ENCODE data around the gene TAPBP.
"Not testable (repeated sequence)": the region's sequence is repeated elsewhere in the genome, so short reads cannot be mapped to it uniquely, and the experiment has no call there.

The TAPBP gene

DNA sequence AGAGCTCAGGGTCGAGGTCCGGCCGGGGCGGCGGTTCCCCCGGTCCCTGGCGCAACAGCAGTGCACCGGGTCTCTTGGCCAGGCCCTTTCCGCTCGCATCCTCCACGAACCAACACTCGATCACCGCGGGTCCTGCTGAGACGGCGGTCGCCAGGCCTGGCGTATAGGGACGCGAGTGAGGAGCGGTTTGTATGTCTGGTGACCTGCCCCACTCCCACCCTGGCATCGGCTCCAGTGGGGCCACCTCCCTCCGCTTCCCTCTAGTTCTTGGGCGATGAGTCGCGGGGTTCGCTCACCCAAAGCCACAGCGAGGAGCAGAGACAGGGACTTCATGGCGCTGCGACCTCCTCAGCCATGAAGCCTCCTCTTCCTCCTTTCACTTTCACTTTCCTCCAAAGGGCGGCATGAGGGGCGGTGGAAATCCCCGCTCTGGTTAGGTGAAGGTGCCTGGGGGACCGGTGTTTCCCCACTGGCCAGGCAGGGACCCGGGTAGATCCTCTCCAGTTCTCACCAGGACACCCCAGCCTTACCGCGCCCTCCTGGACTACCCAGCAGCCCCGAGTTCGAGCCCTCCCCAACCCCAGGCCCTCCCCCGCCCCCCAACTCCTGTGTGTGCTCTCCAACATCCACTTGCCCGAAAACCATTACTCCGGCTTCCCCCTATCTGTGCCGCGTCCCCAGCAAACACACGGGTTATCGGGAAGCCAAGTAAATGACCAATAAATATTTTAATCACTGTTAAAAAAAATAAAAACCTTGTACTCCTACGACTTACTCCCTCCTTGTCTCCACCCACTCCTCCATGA is at the start of gene TAPBP:
TSS of gene TAPBP (minus strand) at position 370 of the 806 bp plus-strand sequence. CDS start at position 333, 37 bp downstream.
- DNase-seq, result peak; percentile 82

DNA sequence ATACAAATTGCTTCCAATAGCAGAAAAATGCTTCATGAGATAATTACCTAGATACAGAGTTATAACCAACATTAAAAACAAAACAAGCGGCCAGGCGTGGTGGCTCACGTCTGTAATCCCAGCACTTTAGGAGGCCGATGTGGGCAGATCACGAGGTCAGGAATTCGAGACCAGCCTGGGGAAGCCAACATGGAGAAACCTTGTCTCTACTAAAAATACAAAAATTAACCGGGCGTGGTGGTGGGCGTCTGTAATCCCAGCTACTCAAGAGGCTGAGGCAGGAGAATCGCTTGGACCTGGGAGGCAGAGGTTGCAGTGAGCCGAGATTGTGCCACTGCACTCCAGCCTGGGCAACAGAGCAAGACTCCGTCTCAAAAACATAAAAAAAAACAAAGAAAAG is 49.6 kb upstream of the TAPBP start:
- DNase-seq, result not testable (repeated sequence)

DNA sequence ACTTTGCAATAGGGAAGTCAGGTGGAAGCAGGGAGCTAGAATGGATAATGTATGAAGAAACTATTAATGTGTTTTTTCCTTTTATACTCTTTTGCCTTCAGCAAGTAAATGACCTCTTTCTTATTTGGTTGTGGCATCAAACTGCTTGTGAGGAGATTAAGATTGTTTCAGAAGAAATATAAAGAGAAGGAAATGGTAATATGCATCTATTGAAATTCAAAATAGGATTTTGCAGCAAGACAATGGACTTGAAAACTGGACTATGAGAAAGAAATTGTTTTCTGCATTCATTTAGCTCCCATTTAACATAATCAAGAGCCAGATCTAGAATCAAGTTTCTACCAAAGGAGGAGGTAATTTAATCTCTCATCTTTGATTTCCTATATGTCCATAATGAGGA is 45.5 kb upstream of the TAPBP start:
- no peak for DNase-seq

DNA sequence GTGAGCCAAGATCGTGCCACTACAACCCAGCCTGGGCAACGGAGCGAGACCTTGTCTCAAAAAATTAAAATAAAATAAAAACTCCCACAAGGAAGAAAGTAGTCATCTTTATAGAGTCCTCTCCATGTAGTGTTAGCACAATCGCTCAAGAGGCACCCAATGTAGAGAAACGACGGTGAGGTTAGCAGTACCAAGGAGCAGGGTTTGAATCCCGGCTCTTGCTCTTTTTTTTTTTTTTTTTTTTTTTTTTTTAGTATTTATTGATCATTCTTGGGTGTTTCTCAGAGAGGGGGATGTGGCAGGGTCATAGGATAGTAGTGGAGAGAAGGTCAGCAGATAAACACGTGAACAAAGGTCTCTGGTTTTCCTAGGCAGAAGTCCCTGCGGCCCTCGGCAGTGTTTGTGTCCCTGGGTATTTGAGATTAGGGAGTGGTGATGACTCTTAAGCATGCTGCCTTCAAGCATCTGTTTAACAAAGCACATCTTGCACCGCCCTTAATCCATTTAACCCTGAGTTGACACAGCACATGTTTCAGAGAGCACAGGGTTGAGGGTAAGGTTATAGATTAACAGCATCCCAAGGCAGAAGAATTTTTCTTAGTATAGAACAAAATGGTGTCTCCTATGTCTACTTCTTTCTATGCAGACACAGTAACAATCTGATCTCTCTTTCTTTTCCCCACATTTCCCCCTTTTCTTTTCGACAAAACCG is 43.4 kb upstream of the TAPBP start:
- DNase-seq, result not testable (repeated sequence)

DNA sequence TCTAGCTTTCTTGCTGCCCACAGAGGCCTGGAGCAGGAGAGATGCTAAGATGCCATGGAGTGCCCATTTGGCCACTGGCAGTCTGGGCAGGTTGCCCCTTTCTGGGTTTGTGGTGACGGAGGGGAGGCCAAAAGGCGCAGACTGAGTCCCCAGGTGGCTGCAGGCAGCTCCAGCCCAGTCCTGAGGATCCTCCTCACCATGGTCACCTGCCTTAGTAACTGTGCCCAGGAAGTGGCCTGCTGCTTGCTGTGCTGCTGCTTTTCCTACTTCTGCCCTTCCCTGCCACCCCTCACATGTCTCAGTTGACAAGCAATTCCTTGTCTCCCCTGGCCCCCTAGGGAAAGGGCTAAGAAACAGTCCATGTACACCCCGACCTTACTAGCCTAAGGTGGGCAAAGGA is 42.4 kb upstream of the TAPBP start:
- no peak for DNase-seq

DNA sequence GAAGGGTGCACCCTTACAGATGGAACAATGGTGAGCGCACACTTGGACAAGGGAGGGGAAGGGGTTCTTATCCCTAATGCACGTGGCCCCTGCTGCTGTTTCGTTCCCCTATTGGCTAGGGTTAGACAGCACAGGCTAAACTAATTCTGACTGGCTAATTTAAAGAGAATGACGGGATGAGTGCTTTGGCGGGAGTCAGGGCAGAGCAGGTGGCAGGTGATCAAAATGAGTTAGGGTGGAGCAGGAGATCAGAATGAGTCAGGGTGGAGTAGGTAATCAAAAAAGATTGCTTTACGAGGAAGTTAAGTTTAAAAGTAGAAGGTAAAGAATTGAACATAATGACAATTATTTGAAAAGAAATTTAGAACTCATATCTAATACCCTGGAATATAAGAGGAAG is 42.0 kb upstream of the TAPBP start:
- not testable (repeated sequence) for DNase-seq

DNA sequence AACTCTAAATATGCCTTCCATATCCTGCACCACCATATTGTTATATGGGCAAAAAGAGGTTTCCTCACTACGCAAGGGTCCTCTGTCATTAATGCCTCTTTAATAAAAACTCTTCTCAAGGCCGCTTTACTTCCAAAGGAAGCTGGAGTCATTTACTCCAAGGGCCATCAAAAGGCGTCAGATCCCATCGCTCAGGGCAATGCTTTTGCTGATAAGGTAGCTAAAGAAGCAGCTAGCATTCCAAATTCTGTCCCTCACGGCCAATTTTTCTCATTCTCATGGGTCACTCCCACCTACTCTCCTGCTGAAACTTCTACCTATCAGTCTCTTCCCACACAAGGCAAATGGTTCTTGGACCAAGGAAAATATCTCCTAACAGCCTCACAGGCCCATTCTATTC is 33.9 kb upstream of the TAPBP start:
- DNase-seq, result no peak

DNA sequence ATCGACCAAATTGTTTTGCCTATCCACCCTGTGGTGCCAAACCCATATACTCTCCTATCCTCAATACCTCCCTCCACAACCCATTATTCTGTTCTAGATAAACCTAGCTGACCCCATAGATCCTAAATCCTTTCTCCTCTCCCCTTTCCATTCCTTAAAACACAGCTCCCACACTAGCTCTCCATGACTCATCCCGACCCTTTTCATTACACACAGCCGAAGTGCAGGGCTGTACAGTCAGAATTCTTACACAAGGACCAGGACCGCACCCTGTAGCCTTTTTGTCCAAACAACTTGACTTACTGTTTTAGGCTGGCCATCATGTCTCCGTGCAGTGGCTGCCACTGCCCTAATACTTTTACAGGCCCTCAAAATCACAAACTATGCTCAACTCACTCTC is 33.1 kb upstream of the TAPBP start:
- not testable (repeated sequence) for DNase-seq

DNA sequence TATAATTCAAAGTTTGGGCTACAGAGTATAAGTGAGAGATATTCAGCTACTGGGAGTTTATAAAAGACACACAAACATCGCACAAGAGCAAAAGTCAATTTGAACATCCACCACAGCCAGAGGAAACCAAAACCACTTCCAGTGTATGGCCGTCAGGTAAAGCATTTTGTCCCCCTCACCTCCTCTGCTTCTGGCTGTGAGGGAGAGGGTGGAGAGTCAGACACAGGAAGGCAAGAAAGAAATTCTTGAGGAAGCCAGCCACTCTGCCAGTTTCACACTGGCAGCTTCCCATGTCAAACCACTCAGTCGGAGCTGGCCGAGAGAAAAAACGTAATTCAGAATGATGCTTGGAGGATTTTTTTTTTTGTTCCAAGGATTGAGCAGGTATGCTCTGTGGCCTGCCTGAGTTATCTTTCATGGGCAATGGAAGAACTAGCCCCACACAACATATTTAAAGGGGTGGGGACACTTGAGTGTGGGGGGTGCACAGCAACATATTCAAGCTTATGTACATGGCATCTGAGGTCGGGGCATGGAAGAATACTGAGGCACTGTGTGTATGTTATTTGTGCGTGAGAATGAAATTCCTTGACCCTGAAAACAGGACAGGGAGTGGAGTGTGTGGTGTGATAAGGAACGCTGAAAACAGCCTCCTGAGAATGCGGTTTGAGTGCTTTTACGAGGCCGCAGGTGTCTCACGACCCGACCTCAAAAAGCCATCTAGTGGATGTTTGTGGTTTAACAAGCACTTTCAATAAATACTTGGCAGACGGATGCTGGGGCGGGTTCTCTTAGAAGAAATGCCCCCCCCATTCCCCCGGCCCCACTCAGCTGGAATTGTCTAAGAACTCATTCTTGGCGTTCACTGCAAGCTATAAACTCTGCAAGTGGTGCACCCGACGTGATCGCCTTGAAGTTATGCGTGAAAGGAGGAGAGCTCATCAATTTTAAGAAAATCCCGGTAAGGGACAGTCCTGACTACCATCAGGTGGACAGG is 31.1 kb upstream of the TAPBP start:
- peak; percentile 89 for DNase-seq

DNA sequence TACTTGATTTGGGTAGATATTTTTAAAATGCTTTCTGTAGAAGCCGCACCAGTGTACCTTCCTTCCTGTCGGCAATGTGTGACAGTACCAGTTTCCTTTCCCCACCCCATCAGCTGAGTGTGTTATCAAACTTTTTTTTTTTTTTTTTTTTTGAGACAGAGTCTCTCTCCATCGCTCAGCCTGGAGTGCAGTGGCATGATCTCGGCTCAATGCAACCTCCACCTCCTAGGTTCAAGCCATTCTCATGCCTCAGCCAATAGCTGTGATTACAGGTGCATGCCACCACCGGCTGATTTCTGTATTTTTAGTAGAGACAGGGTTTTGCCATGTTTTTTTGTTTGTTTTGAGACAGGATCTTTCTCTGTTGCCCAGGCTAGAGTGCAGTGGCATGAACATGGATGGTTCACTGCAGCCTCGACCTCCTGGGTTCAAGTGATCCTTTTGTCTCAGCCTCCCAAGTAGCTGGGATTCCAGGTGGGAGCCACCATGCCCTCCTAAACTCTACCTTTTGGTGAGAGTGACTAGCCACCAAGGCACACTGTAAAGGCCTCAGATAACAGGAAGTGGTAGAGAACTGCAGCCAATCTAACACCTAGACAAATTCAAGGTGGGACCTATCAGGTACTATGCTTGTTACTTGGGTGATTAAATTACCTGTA is 30.2 kb upstream of the TAPBP start:
- peak; percentile 34 for DNase-seq

DNA sequence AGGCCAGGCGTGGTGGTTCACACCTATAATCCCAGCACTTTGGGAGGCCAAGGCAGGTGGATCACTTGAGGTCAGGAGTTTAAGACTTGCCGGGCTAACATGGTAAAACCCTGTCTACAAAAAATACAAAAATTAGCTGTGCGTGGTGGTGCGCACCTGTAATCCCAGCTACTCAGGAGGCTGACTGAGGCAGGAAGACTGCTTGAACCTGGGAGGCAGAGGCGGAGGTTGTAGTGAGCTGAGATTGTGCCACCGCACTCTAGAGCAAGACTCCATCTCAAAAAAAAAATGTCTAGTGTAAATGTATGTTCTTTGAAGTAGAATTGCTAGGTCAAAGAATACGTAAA is 29.7 kb upstream of the TAPBP start:
- DNase-seq, result not testable (repeated sequence)

DNA sequence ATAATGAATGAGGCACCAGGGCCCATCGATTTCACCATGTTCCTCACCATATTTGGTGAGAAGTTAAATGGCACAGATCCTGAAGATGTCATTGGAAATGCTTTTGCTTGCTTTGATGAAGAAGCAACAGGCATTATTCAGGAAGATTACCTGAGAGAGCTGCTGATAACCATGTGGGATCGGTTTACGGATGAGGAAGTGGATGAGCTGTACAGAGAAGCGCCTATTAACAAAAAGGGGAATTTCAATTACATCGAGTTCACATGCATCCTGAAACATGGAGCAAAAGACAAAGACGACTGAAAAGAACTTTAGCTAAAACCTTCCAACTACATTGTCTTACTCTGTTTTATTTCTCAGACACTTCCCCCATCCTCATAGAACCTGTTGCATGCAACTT is 25.3 kb upstream of the TAPBP start:
- DNase-seq, result no peak

DNA sequence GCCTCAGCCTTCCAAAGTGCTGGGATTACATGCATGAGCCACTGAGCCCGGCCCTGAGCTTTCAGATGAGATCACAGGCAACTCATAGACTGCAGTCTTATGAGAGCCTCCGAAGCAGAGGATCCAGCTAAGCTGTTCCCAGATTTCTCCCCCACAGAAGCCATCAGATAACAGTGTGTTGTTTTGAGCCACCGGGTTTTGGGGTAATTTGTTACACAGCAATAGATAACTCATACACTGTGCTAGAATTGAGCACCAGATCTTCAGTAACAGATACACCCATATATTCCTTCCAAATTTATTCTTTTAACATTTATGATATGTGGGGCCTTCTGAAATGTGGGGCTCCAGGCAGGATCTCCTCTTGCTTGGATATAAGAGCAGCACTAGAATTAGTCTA is 22.6 kb upstream of the TAPBP start:
- no peak for DNase-seq

DNA sequence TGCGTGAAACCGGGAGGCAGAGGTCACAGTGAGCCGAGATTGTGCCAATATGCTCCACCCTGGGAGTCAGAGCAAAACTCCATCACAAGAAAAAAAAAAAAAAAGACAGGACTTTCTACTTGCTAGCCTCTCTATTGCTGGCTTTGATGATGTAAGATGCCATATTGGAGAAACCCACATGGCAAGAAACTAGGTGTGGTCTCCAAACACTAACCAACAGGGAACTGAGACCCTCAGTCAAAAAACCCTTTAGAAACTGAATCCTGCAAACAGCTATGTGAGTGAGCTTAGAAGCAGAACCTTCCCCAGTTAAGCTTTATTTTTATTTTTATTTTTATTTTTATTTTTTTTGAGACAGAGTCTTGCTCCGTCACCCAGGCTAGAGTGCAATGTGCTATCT is 22.0 kb upstream of the TAPBP start:
- no peak for DNase-seq

DNA sequence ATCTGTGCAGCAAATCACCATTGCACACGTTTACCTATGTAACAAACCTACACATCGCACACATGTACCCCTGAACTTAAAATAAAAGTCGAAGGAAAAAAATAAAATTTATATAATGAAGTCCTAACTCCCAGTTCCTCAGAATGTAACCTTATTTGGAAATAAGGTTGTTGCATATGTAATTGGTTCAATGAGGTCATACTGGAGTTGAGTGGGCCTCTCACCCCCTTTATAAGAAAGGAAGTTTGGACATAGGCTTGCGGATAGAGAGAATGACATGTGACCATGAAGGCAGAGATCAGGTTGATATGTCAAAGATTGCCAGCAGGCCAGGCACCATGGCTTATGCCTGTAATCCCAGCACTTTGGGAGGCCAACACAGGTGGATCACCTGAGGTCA is 19.8 kb upstream of the TAPBP start:
- no peak for DNase-seq

DNA sequence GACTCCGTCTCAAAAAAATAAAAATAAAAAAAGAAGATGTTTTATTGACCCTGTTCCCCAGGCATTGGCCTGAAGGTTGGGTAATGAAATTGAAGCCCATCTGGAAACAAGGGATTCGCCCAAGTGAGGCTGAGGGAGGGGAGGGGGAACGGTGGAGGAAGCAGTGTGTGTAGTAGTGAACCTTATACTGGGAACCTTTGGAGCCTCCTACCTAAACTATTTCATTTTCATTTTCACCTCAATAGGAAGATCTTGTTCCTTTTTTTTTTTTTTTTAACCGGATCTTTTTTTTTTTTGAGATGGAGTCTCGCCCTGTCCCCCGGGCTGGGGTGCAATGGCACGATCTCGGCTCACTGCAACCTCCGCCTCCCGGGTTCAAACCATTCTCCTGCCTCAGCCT is 16.9 kb upstream of the TAPBP start:
- DNase-seq, result no peak

DNA sequence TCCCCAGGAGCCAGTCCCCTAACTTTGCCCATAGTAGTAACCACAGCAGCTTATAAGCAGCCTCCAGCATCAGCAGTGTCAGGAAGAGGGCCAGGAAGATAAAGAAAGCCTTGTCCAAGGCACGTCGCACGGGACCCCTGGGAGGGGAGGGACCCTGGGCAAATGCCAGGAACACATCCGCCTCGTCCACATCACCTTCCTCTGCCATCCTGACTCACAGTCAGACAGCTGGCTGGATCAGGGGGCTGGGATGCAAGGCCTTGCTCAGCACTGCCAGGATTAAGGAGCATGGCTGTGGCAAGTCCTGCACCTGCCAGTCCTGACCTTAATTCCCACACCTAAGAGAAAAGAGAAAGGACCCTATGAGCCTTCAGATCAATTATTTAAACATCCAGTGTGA is 15.2 kb upstream of the TAPBP start:
- DNase-seq, result no peak

DNA sequence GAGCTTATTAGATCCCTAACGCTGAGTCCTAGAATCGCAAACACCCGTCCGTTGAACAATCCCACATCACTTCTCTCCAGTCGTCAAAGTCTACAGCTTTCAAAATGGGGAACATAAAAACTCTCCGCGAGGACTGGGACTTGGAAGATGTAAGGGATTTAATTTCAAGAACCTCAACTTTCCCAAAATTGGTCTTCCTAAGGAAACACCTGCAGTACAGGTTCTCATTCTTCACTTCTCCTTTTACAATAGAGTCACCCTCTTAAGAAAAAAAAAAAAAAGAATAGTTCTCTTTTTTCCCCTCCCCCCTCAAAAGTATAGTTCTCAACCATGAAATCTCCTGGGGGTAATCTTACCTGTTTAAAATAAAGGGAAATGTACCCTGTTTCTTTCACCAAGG is 10.2 kb upstream of the TAPBP start:
- DNase-seq, result peak; percentile 60

DNA sequence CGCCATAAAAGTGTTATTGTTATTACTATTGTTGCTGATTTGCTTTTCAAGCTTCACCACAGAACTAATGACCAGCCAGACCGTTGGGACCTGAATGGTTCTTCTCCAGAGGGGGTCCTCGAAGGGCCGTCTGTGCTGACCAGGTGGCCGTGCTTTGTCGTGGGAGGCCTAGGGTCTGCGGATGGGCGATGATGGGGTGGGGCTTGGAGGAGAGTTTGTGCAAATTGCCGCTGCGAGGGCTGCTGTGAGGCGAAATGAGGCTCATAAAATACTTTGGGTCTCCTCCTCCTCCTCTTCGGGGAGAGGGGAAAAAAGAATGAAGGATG is 9.7 kb upstream of the TAPBP start:
- no peak for DNase-seq

DNA sequence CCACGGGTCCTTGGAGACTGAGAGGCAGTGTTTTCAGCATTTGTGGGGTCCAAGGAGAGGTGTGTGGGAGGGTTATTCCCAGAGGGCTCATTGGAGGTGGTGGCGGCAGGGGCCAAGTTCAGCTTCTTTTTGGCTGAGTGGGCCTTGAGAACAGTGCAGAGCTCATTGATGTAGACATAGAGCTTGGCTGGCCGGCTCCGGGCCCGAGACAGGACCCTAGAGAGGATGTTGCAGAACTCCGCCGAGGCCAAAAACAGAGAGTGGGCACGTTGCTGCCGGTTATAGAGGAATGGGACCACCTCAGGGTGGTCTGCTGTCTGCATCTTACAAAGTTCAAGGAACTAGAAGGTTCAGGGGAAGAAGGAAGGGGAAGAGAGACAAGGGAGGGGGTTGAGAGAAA is 7.3 kb upstream of the TAPBP start:
- DNase-seq, result no peak

DNA sequence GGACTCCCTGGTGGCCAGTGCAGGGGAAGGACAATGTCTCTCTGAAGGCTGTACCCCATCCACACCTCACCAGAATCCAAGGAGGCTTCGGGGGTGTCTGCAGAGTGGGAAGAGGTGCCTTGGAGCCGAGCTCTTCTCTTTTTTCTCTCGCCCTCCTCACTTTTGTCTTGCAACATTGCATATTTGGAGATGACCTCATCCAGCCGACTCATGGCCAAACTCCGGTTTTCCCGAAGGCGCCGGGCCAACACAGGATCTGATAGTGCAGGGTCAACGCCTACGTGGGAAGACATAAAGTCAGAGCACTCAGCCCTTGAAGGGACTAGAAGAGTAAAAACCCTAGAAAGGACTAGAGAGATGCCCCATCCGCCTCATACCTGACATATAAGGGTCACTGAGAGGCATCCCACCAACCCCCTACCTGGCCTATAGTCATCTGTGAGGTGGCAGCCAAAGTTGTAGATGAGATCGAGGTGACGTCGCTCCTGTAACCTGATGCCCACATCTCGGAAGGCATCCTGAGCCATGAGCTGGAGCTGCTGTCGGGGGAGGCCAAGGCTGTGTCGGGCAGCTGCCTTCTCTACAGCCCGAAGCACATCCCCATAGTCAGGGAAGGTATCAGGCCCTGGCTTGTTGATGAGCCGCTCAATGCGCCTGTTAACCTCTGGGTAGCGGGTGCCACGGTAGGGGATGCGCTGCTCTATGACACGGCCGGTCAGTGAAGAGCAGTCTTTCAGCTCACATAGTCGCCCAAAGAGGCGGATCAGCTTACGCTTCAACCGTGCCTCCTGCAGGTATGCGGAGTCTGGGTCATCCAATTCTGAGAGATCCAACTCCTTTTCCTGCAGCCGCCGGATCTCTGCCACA is 6.7 kb upstream of the TAPBP start:
- DNase-seq, result no peak

DNA sequence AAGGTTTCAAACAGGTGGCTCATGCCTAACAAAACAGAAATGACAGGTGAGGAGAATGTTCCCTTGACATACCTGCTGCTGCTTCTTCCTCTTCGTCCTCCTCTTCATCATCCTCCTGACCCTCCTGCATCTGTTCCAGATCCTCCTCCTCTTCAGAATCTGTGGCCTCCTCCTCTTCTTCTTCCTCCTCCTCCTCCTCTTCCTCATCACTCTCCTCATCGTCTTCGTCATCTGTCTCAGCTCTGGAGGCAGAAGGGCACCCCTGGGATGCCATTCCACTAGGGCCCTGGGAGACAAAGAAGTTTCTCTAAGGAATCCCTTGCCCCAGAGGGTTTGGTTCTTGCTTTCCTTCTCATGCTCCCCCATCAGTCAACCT is 6.0 kb upstream of the TAPBP start:
- DNase-seq, result no peak

Measured in RPMI8226 (cell line).